Measurements from ENCODE around the gene WDR41.

Gene WDR41

DNA sequence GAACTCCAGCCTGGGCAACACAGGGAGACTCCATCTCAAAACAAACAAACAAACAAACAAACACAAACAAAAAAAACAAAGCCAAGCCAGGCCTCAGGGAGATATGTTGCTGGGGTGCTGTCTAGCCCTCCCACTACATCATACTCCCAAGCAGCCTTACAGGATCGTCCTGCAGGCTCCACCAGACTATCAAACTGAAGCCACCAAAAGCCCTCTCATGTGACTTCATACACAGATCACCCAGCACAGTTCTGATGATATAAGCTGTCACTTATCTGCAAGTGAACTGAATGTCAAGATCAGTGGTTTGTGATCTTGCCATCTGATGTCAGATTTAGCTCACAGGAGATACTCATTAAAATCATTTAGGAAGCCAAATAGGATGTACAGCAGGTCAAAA is 43.3 kb downstream of the WDR41 start:
- FAIRE-seq, result no peak
- no peak for DNase-seq (ENCODE audit: insufficient read length, low spot score)

DNA sequence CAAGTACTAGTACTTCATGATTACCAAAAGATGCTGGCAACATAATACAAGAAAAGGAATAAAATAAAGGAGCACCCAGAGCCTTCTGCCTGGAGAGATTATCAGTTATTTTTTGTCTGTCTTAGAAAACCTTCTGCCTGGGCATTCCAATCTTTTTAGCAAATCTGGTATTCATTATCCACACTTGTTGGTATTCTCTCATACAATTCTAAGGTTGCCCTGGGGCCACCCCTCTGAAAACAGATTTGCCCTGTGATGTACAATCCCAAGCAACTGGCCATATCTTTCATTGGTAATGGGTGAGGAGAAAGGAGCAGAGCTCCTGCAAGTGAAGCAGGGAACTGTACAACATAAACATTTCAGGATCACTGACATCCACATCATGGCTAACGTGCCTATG is 47.8 kb downstream of the WDR41 start:
- FAIRE-seq, result no peak
- no peak for DNase-seq (ENCODE audit: insufficient read length, low spot score)

DNA sequence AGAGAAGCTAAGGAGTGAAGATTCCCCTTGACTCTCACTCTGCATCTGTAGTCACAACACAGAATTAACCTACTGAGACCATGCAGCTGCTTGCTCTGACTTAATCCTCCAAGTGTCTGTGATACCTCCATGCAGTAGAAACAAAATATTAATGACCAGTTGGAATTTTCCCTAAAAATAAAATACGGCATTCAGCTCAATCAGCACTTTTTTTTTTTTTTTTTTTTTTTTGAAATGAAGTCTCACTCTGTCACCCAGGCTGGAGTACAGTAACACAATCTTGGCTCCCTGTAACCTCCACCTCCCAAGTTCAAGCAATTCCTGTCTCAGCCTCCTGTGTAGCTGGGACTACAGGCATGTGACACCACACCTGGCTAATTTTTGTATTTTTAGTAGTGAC is 48.4 kb downstream of the WDR41 start:
- no peak for FAIRE-seq

DNA sequence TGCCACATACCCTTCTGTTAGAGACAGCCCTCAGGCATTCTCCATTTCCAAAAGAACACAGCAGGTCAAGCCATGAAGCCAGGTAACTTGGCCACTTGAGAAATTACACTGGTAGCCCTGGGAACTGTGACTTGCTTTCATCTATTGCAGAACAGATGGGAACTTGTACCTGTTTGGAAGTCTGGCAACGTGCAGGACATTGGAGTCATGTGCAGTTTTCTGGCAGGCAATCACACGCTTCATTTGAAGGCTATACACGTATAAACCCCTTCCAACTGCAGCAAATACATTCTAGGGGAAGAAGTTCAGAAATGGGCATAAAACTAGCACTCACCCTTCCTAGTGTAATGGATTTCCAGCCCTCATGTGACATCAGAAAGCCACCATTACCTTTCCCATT is 54.0 kb downstream of the WDR41 start:
- FAIRE-seq, result no peak
- DNase-seq (ENCODE audit: insufficient read length, low spot score), result no peak

More for the DNA sequence above, 48.4 kb downstream of the WDR41 start:
- DNase-seq (ENCODE audit: insufficient read length, low spot score), result no peak

DNA sequence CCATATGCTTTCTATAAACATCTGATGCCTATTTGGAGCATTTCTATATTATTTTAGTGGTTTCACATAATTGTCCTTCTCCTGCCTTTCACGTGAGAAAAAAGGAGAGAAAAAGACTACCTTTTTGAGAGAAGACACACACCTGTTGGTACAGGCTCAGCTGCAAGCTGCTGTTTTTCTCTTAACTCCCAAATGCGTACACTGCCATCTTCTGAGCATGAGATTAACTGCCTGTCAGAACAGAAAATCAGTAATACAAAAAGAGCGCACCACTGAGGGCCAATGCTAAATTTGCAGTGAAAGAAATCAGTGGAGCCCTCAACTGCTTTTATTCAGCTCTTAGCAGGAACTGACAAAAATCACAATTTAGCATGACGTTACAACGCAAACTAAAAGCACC is 54.9 kb downstream of the WDR41 start:
- FAIRE-seq, result no peak
- no peak for DNase-seq (ENCODE audit: insufficient read length, low spot score)

DNA sequence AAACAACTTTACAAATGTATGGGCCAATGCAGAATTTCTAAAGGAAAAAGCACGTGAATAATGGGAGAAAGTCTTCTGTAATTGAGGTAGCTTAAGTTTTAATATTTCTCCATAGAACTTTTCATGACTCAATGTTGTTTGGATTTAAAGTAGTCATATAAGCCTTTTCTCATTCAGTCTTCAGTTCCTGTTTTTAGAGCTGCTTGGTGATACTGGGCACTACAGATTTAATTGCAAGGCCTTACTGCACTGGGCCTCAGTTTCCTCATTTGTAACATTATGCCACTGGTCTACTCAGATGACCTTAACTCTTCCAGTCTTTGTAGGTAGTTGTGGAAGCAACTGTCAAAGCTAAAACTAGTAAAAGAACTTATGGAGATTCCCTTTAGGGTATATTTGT is 60.4 kb downstream of the WDR41 start:
- DNase-seq (ENCODE audit: insufficient read length, low spot score) (no peak), FAIRE-seq (peak; percentile 39)

DNA sequence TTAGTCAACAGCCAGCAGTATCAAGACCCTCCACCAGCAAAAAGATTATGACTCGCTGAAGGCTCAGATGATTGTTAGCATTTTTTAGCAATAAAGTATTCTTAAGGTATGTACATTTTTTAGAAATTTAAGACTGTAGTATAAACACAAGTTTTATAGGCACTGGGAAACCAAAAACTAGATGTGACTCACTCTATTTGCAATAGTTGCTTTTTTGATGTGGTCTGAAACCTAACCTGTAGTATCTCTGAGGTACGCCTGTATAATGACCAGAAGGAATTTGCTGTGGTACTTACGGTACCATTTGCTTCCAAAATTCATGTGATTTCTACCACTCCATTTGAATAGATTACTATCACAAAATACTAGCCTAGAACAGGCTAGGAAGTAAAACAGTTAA is 60.8 kb downstream of the WDR41 start:
- no peak for DNase-seq (ENCODE audit: insufficient read length, low spot score)
- no peak for FAIRE-seq

DNA sequence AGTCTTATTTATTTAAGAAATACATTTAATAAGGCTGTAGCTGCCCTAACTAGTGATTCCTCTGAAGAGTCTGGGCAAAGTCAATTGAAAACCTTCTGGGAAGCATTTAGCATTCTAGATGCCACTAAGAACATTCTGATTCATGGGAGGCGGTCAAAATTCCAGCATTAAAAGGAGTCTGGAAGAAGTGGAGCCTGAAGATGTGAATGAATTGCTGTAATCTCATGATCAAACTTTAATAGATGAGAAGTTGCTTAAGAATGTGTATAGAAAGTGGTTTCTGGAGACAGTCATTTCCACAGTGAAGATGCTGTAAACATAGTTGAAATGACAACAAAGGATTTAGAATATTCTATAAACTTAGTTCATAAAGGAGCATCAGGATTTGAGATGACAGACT is 61.4 kb downstream of the WDR41 start:
- DNase-seq (ENCODE audit: insufficient read length, low spot score) (no peak), FAIRE-seq (no peak)

DNA sequence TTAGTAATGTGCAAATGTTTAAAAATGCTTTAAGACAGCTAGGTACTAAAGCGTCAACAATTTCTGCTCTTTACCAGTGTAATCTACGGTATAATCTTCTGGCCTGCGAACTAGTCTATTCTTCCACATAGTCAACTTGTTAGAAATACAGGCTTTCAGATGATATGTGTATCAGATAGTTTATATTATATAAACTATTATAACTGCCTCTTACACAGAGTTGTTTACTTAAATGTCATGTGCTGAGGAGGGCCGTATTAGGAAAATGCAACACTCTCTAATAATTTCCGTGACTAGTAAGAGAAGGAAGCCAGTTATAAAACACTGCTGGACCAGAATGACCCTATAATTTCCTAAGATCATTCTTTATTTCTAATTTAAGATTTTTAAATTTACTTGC is 63.6 kb downstream of the WDR41 start:
- FAIRE-seq, result no peak

DNA sequence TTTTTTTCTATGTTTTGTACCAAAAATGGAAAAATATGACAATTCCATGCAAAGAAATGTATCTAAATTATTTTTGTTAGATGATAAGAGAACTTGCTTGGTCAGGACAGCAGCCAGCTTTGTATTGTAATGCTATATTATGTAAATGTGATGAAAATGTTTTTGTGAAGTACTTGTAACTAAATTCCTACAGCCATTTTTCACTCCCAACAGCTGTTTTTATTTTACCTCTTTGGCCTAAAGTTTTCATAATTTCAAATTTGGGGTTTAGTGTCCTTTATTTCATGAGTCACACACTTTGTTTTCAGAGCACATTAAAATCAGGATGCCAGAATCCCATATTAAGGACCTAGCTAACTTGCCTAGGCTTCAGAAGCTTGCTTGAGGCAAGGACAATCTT is 64.1 kb downstream of the WDR41 start:
- DNase-seq (ENCODE audit: insufficient read length, low spot score) (no peak), FAIRE-seq (no peak)

More for the DNA sequence above, 63.6 kb downstream of the WDR41 start:
- DNase-seq (ENCODE audit: insufficient read length, low spot score), result no peak

DNA sequence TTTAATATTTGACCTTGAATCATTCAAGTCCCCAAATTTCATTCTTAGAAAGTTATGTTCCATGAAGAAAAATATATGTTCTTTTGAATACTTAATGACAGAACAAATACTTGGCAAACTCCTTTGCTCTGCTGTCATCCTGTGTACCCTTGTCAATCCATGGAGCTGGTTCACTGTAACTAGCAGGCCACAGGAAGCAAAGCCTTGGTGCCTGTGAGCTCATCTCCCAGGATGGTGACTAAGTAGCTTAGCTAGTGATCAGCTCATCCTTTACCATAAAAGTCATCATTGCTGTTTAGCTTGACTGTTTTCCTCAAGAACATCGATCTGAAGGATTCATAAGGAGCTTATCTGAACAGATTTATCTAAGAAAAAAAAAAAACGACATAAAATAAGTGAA is 65.4 kb downstream of the WDR41 start:
- FAIRE-seq (no peak), DNase-seq (ENCODE audit: insufficient read length, low spot score) (no peak)

DNA sequence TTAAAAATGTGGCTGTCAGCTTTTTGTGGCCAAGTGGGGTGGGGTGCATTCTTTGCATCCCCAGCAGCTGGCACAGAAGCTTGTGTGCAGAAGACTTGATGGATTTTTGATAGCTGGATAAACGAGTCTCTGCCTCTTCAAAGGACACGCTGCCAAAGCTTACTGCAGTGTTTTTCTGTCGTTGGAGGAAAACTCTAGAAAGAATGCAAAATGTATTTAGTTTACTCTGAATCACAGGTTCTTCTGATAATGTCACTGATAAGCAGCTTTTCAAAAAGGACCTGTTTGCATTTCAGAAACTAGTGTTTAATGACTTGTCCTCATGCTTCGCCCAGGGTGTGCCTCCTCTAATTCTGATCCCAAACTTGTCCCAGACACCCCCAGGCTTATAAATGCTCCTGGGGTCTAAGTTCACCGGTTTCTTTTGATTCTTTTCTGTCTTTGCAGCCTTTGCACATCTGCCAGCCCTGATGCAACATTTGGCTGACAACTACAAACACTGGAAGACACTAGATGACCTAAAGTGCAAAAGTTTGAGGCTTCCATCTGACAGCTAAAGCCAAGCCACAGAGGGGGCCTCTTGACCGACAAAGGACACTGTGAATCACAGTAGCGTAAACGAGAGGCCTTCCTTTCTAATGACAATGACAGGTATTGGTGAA is 66.0 kb downstream of the WDR41 start:
- FAIRE-seq, result no peak

DNA sequence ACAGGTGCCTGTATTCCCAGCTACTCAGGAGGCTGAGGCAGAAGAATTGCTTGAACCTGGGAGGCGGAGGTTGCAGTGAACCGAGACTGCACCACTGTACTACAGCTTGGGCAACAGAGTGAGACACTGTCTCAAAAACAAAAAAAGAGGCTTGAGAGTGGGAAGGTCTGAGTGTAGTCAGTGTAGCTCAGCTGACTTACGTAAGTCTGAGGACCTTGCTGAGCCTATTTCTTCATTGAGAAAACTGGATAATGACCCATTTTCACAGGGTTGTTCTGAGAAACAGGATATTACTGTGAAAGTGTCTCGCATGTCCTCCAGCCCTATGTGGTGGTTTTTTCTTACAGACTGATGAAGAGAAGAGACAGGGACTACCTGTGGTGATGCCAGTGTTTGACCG is 66.7 kb downstream of the WDR41 start:
- no peak for DNase-seq (ENCODE audit: insufficient read length, low spot score)
- no peak for FAIRE-seq

More for the DNA sequence above, 66.0 kb downstream of the WDR41 start:
- no peak for DNase-seq (ENCODE audit: insufficient read length, low spot score)

DNA sequence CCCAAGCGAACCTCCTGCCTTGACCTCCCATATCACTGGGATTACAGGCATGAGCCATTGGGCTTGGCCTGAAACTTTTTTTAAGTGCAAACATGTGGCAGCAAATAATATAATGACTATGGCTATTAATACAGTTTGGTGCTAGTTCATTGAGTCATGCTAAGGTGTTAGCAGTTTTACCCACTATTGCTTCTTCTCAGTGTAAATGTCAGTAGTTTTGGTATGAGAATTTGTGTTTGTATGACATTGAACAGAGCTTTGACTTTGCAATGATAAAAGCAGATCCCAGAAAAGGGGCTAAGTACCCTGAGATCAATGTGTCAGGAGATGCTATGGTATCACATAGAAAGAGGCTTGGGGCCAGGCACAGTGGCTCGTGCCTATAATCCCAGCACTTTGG is 67.2 kb downstream of the WDR41 start:
- DNase-seq (ENCODE audit: insufficient read length, low spot score), result no peak

DNA sequence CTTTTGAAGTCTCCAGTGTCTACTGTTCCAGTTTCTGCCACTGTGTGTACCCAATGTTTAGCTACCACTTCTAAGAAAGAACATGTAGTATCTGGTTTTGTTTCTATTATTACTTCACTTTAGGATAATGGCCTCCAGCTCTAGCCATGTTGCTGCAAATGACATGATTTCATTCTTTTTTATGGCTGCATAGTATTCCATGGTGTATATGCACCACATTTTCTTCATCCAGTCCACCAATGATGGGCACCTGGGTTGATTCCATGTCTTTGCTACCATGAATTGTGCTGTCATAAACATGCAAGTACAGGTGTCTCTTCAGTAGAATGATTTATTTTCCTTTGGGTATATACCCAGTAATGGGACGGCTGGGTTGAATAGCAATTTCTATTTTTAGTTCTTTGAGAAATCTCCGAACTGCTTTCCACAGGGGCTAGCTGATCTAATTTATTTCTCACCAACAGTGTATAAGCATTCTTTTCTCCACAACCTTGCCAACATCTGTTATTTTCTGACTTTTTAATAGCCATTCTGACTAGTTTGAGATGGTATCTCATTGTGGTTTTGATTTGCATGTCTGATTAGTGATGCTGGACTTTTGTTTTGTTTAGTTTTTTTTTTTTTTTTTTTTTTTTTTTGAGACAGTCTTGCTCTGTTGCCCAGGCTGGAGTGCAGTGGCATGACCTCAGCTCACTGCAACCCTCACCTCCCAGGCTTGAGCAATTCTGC is 68.9 kb downstream of the WDR41 start:
- FAIRE-seq, result no peak
- DNase-seq (ENCODE audit: insufficient read length, low spot score), result no peak

More for the DNA sequence above, 67.2 kb downstream of the WDR41 start:
- no peak for FAIRE-seq

DNA sequence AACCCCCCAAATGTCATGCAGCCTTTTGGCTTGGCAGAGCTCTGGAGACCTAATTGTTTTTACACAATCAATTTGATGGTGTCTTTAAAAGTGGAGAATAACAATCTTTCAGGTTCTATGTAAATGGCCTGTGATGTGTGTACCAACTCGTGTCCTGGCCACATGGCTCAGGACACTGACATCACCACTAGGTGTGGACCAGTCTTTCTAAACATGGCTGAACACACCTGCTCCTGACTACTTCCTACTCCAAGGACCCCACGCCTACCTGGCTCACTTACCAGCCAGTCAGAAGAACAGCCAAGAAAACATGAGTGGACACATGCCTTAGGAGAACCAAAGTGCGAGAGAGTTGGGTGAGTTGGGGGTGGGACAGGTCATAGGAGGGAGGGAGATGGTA is 71.2 kb downstream of the WDR41 start:
- no peak for FAIRE-seq

DNA sequence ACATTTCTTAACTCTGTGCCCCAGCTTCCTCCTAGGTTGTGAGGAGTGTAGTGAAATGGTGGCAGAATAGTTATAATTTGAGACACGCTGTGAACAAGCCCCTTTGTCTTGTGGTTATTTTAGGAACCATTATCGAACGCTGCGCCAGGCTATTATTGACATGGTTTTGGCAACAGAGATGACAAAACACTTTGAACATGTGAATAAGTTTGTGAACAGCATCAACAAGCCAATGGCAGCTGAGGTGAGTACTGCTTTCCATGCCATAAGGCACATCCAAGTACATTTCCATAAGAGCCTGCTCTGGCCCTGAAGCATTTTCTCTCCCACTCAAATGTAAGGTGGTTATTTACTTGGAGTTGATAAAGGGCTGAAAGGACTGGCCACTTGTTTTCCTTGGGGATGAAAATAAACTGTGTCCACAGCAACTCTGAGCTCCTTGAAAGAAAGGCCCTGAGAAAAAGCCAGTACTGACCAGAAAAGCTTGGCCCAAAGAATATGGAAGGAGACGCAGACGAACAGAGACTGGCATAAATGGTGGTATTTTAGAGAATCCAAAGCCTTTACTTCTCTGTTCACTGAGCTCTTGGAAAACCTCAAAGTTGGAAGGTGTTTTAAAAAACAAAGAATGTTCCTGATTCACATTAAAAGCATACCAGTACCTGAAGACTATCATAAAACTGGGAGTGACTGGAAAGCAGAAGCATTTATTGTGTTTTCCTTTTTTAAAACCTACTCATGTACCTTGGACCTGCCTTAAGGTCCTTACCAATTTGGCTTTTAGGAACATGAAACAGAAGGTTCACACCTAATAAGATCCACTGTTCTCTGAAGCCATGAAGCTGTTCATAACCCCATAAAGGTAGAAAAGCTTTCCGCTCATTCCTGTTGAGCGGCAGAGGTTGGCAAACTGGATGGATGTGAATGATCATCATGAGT is 72.2 kb downstream of the WDR41 start:
- no peak for FAIRE-seq

More for the DNA sequence above, 71.2 kb downstream of the WDR41 start:
- no peak for DNase-seq (ENCODE audit: insufficient read length, low spot score)

DNA sequence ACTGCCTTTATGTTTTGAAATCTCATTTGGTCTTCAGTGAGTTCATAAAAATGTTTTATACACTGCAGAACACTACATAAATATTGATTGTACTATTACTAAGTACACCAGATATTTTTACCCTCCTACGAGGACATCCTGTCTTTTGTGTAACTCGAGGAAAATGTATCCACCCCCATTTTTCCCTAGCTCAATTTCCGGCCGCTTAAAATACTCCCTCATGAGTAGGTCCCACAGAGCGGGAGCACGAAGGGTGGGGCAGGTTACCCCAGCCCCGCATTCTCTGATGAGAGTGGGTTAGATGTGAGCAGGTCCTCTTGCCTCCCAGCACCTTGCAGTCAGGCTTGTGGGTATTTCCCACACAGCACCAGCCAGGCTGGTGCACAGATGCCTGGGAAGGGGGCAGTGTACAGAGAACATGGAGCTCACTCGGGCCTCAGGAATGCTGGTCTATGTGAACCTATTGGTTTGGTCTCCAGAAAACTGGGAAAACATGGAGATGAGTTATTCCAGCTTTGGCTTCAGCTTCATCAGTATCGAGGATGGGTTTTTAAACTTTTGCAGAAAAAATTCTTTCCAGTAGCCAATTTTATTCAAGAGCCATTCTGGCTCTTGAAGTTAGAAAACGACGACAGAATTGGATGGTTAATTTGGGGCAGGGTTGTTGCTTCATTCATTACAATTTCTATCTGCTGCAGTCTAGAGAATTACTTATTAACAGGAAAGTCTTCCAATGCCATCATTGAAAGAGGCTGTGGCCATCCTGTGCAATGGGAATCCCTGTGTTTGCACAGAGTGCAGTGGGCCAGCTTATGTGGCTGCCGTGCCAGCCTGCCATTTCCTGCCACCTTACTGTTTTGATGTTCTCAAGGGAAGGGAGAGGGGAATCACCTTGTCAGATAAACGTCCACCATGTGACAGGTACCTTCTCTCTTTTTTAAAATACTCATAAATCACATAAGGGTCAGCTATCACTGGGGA is 73.2 kb downstream of the WDR41 start:
- FAIRE-seq (no peak), DNase-seq (ENCODE audit: insufficient read length, low spot score) (no peak)

More for the DNA sequence above, 72.2 kb downstream of the WDR41 start:
- DNase-seq (ENCODE audit: insufficient read length, low spot score), result no peak

DNA sequence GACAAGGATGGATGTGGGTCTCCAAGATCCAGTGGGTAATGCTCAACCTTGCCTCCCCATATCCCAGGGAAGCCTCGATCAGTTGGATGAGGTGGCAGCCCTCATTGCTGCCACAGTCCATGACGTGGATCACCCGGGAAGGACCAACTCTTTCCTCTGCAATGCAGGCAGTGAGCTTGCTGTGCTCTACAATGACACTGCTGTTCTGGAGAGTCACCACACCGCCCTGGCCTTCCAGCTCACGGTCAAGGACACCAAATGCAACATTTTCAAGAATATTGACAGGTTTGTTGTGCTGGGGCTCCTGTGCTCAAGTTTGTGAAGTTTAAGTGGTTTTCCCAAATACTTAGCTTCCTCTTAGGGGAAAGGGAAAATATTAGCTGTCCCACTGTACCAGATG is 74.0 kb downstream of the WDR41 start:
- DNase-seq (ENCODE audit: insufficient read length, low spot score) (no peak), FAIRE-seq (no peak)

DNA sequence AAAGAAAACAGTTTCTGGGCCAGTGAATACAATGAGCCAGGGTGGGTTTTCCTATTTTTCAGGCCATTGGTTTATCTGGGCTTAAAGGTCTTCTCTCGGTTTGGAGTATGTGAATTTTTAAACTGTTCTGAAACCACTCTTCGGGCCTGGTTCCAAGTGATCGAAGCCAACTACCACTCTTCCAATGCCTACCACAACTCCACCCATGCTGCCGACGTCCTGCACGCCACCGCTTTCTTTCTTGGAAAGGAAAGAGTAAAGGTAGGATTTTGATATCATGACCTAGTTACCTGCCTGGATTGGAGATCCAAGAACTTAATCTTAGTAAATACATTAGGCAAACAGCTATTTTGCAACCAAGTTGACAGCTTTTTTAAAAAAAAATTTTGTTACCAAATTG is 79.1 kb downstream of the WDR41 start:
- no peak for DNase-seq (ENCODE audit: insufficient read length, low spot score)
- no peak for FAIRE-seq

Data from GM19239 (cell line).